ENCODE data around the gene CNTF.

GRCh38 chr11:58592760-58593472 is 29.5 kb upstream of the CNTF start:
- TF ChIP-seq ZNF248 (tag by site-specific recombination; IDR thresholded peaks at IDR 0.05) (no peak), ZBTB6 (tag by site-specific recombination; IDR thresholded peaks at IDR 0.05) (no peak), CTCF (tag by site-specific recombination; IDR thresholded peaks at IDR 0.05) (no peak), MYNN (tag by site-specific recombination; IDR thresholded peaks at IDR 0.05; ENCODE audit: borderline replicate concordance) (no peak), ZNF639 (tag by site-specific recombination; IDR thresholded peaks at IDR 0.05) (no peak), ZNF449 (tag by site-specific recombination; IDR thresholded peaks at IDR 0.05) (no peak), ZBTB44 (tag by site-specific recombination; IDR thresholded peaks at IDR 0.05) (no peak), TRIM28 (IDR thresholded peaks at IDR 0.05; ENCODE audit: borderline replicate concordance, low read length) (no peak), ZBTB8A (tag by site-specific recombination; IDR thresholded peaks at IDR 0.05) (no peak), ZBTB7A (tag by site-specific recombination; IDR thresholded peaks at IDR 0.05; ENCODE audit: low read depth) (no peak)
